Activated CD8-positive, alpha-beta memory T cell treated with anti-CD3 and anti-CD28 coated beads, Interleukin-2, amount 50 U/mL, for 24 hours (primary cell): Measurements from ENCODE around the gene PACRG.
"Not testable (repeated sequence)": the region's sequence is repeated elsewhere in the genome, so short reads cannot be mapped to it uniquely, and the experiment has no call there.

ENCODE experiments used
- DNase-seq: peaks from one replicate; pipeline ENCODE4 v3.0.0-alpha.2; 2020; ENCODE audit errors: extremely low read depth

PACRG gene

GRCh38 chr6:162727322-162728182 lies at the start of gene PACRG, which contains the start of gene PRKN:
PACRG (plus strand) TSS chr6:162727974.
PRKN (minus strand) TSS chr6:162727766.
- peak; percentile 93 for DNase-seq

GRCh38 chr6:162678896-162679295 lies 48.9 kb upstream of the PACRG start:
- DNase-seq = not testable (repeated sequence)

GRCh38 chr6:162679681-162680080 lies 48.1 kb upstream of the PACRG start:
- DNase-seq = no peak

GRCh38 chr6:162680367-162680766 lies 47.4 kb upstream of the PACRG start:
- no peak for DNase-seq

- no peak for DNase-seq
These were observed 46.9 kb upstream of the PACRG start for GRCh38 chr6:162680871-162681270.

- DNase-seq = no peak
These were observed 46.3 kb upstream of the PACRG start for GRCh38 chr6:162681447-162681846.

GRCh38 chr6:162683135-162683534 lies 44.6 kb upstream of the PACRG start:
- no peak for DNase-seq

GRCh38 chr6:162684052-162684451 lies 43.7 kb upstream of the PACRG start:
- no peak for DNase-seq

- no peak for DNase-seq
These were observed 42.8 kb upstream of the PACRG start for GRCh38 chr6:162684961-162685360.

GRCh38 chr6:162685586-162685985 lies 42.2 kb upstream of the PACRG start:
- no peak for DNase-seq

GRCh38 chr6:162688751-162689345 lies 38.9 kb upstream of the PACRG start:
- DNase-seq = no peak

- DNase-seq = no peak
These were observed 37.6 kb upstream of the PACRG start for GRCh38 chr6:162690158-162690557.

- DNase-seq = no peak
These were observed 29.8 kb upstream of the PACRG start for GRCh38 chr6:162697872-162698403.

GRCh38 chr6:162698440-162698839 lies 29.3 kb upstream of the PACRG start:
- DNase-seq = no peak

GRCh38 chr6:162699961-162700360 lies 27.8 kb upstream of the PACRG start:
- no peak for DNase-seq

- no peak for DNase-seq
These were observed 26.8 kb upstream of the PACRG start for GRCh38 chr6:162700966-162701365.

- DNase-seq = no peak
These were observed 26.2 kb upstream of the PACRG start for GRCh38 chr6:162701551-162701950.

GRCh38 chr6:162702446-162702845 lies 25.3 kb upstream of the PACRG start:
- DNase-seq = no peak

- no peak for DNase-seq
These were observed 23.8 kb upstream of the PACRG start for GRCh38 chr6:162704001-162704400.

GRCh38 chr6:162705736-162706135 lies 22.0 kb upstream of the PACRG start:
- no peak for DNase-seq

- no peak for DNase-seq
These were observed 21.5 kb upstream of the PACRG start for GRCh38 chr6:162706232-162706631.

- no peak for DNase-seq
These were observed 18.8 kb upstream of the PACRG start for GRCh38 chr6:162708971-162709370.

GRCh38 chr6:162709431-162709830 lies 18.3 kb upstream of the PACRG start:
- no peak for DNase-seq
